Activated B cell treated with CpG ODN at 0.5 μM for 24 hours (primary cell): ENCODE results near the gene HCRTR1. TPM values are rescaled to one million over a fixed set of nuclear protein-coding genes. Genes with fewer than 3 reads are reported as not detected.

Source experiments
- ATAC-seq: fragments of 200-7000 bp; cut with Tn5 transposase; one replicate; pipeline ENCODE4 v1.10.0; 2021; ENCODE audit warnings: low read depth, mild to moderate bottlenecking, moderate library complexity
- CTCF ChIA-PET: fragments of 350-600 bp; sonication (Branson Sonifier 250); formaldehyde crosslinking; loops from one replicate; lab custom pipeline; 2021; ENCODE audit warnings: antibody characterized with exemption; lab: Charles Lee
- POLR2A ChIA-PET: fragments of 350-600 bp; sonication (Branson Sonifier 250); formaldehyde crosslinking; loops from one replicate; lab custom pipeline; 2021; ENCODE audit warnings: antibody characterized with exemption; lab: Charles Lee
- DNase-seq: peaks from one replicate; pipeline ENCODE4 v3.0.0; 2022
- H3K27ac Mint-ChIP-seq: one replicate; pipeline ENCODE4 v1.8.0; 2020; ENCODE audit warnings: mixed read lengths
- H3K27me3 Mint-ChIP-seq: one replicate; pipeline ENCODE4 v1.8.0; 2021; ENCODE audit warnings: mixed read lengths
- H3K36me3 Mint-ChIP-seq: one replicate; pipeline ENCODE4 v1.8.0; 2021; ENCODE audit warnings: low read depth, mixed read lengths
- H3K4me1 Mint-ChIP-seq: one replicate; pipeline ENCODE4 v1.8.0; 2021; ENCODE audit warnings: mixed read lengths
- H3K4me3 Mint-ChIP-seq: one replicate; pipeline ENCODE4 v1.8.0; 2020; ENCODE audit warnings: mild to moderate bottlenecking, mixed read lengths
- H3K9me3 Mint-ChIP-seq: one replicate; pipeline ENCODE4 v1.8.0; 2020; ENCODE audit warnings: mixed read lengths
- CTCF ChIP-seq: fragments of 200-600 bp; IDR thresholded peaks from one replicate; pipeline ENCODE4 v1.8.0; 2022; ENCODE audit warnings: antibody characterized with exemption, mild to moderate bottlenecking
- intact Hi-C: fragments of 100-400 bp; cut with micrococcal nuclease; formaldehyde crosslinking; loops from one replicate; pipeline ENCODE4 v1.15.1; 2024
- total RNA-seq: library from RNA; stranded (reverse); gene quantifications from 2 replicates; pipeline ENCODE4 v1.2.3, GENCODE V29; 2022

Gene HCRTR1
- total RNA-seq: not detected in 2 replicates

GRCh38 chr1:31617218-31617915, at the start of gene HCRTR1:
HCRTR1 (plus strand) TSS chr1:31617689; CDS start chr1:31619193, 1,504 bp downstream.
- Mint-ChIP-seq H3K36me3 (no peaks in the 10 kb centered on the region), H3K27ac (no peak within 1 kb of the TSS), H3K4me1 (peaks cover 19% of the 10 kb centered on the region), H3K4me3 (peak within 1 kb of the TSS; percentile 77), H3K9me3 (no peaks in the 10 kb centered on the region), H3K27me3 (peaks cover 22% of the 10 kb centered on the region)
- DNase-seq (no peak), ATAC-seq (peak; percentile 34)
- ChIA-PET CTCF (interaction anchor here (0.9 to 3.0 kb wide), 10 partner anchors 8 to 223 kb away, joined by 3 to 47 read pairs (median 4); no protein-coding TSS in a partner anchor), POLR2A (interaction anchor here (1.0 to 2.1 kb wide), 3 partner anchors 11 to 30 kb away, joined by 3 to 5 read pairs (median 3); no protein-coding TSS in a partner anchor)
- no peak for TF ChIP-seq CTCF
- intact Hi-C loops: loop anchor here (1.0 kb wide), 1 partner anchor 29 kb away; no protein-coding TSS in a partner anchor

GRCh38 chr1:31567956-31568570, 49.4 kb upstream of the HCRTR1 start:
- peaks cover 4% of the 10 kb centered on the region for H3K4me1 Mint-ChIP-seq
- H3K36me3 Mint-ChIP-seq: no peaks in the 10 kb centered on the region
- no peak overlapping the region for H3K4me3 Mint-ChIP-seq
- intact Hi-C loops: no loop called here
- DNase-seq (no peak), ATAC-seq (no peak)
- no peak overlapping the region for H3K27ac Mint-ChIP-seq
- no peak for TF ChIP-seq CTCF
- H3K27me3 Mint-ChIP-seq: peaks cover 18% of the 10 kb centered on the region
- ChIA-PET CTCF (interaction anchor here (6.2 kb wide), 1 partner anchor 51 kb away, joined by 47 read pairs; no protein-coding TSS in a partner anchor), POLR2A (no interaction called here)
- H3K9me3 Mint-ChIP-seq: no peaks in the 10 kb centered on the region

- Mint-ChIP-seq H3K27ac (no peak overlapping the region), H3K36me3 (no peaks in the 10 kb centered on the region), H3K4me1 (peaks cover 4% of the 10 kb centered on the region), H3K9me3 (no peaks in the 10 kb centered on the region), H3K4me3 (no peak overlapping the region), H3K27me3 (peaks cover 12% of the 10 kb centered on the region)
- ATAC-seq (no peak), DNase-seq (no peak)
- ChIA-PET CTCF (no interaction called here), POLR2A (no interaction called here)
- no peak for TF ChIP-seq CTCF
- intact Hi-C loops: no loop called here
Observed at GRCh38 chr1:31568895-31569595, 48.4 kb upstream of the HCRTR1 start.

GRCh38 chr1:31569596-31570173, 47.8 kb upstream of the HCRTR1 start:
- H3K9me3 Mint-ChIP-seq: no peaks in the 10 kb centered on the region
- ChIA-PET CTCF (no interaction called here), POLR2A (no interaction called here)
- peaks cover 4% of the 10 kb centered on the region for H3K4me1 Mint-ChIP-seq
- intact Hi-C loops: no loop called here
- peaks cover 6% of the 10 kb centered on the region for H3K27me3 Mint-ChIP-seq
- TF ChIP-seq CTCF: no peak
- no peak for ATAC-seq
- H3K4me3 Mint-ChIP-seq: no peak overlapping the region
- H3K27ac Mint-ChIP-seq: no peak overlapping the region
- no peak for DNase-seq
- no peaks in the 10 kb centered on the region for H3K36me3 Mint-ChIP-seq
